GM19455 (cell line): Measurements from ENCODE around the gene CCDC90B.

Source experiments
- ATAC-seq: cut with Tn5 transposase; IDR thresholded peaks from one replicate; pipeline ENCODE4 v1.9.1; 2021; ENCODE audit not compliant: unreplicated experiment

CCDC90B gene

DNA sequence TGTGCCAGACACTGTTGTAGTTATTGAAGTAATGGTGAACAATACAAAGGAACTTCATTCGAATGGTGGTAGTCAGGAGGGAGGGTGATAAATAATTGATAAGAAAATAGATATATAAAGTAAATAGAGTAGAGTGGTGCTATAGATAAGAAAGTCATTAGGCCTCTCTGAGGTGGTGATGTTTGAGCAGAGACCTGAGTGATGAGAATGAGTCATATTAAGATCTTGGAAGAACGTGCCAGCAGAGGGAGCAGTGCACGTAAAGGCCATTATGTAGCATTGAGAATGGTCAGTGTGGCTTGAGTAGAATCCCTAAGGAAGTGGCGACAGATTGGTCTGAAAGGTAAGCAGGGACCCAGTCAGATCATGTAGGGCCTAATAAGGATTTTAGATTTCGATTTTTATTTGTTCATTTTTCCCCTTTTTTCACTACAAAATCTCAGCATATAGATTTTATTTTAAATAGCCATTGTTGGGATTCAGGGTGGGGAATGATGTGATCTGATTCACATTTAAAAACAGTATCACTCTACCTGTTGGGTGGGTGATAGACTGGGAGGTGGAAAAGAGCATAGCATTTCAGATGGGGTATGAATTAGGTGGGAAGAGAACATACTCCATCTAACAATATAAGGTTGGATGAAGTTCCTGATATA is 44.7 kb downstream of the CCDC90B start:
- peak; percentile 78 for ATAC-seq

DNA sequence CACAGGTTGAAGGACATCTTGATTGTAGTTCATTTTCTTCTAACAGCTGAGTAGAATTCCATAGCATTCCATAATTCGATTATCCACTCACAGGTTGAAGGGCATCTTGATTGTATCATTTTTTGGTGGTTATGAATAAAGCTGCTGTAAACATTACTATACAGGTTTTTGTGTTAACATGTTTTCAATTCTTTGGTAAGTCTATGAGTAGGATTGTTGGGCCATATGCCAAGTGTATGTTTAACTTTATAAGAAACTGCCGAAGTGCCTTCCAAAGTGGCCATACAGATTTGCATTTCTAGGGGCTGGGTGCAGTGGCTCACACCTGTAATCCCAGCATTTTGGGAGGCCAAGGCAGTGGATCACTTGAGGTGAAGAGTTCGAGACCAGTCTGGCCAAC is 48.1 kb downstream of the CCDC90B start:
- ATAC-seq, result no peak

DNA sequence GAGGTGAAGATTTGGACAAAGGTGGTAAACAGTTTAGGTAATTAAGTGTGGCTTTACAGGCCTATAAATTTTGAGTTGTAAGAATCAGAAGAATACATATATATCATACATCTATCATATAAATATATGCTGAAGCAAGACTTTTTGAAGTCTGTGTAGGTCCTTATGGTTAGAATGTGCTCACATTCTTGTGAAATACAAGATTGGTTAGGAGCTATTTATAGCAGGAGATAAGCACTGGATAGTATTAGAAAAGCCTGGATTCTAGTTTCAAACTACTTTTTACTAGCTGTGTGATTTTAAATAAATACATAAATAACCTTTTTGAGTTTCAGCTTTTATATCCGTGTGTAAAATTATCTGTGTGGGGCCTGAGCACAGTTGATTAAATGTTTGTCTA is 50.3 kb downstream of the CCDC90B start:
- ATAC-seq, result no peak

DNA sequence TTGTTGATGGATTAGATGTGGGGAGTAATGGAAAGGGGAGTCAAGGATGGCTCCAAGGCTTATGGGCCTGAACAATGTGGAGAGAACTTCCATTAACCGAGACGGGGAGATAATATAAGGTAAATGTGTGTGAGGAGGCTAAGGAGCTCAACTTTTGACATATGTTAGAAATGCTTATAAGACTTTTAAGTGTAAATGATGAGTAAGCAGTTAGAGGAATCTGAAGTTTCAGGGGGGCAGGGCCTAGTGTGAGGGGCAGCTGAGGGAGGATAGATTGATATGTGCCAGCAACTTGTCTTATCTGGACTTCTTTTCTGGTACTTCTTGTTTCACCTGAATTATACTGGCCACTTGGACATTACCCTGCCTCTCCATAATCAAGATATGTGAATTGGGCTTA is 62.7 kb downstream of the CCDC90B start:
- no peak for ATAC-seq

DNA sequence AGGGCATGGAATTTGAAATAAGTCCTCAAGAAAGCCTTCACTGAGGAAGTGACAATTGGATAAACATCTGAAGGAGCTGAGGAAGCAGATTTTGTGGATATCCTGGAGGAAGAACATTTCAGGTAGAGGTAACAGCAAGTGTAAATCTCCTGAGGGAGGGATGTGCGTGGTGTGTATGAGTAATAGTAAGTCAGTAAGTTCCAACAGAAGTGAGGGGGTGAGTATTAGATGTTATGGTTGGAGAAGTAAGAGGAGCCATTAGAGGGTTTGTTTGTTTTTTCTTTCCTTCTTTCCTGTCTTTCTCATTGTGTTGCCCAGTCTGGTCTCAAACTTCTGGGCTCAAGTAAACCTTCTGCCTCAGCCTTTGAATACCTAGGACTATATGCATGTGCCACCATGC is 63.7 kb downstream of the CCDC90B start:
- no peak for ATAC-seq

DNA sequence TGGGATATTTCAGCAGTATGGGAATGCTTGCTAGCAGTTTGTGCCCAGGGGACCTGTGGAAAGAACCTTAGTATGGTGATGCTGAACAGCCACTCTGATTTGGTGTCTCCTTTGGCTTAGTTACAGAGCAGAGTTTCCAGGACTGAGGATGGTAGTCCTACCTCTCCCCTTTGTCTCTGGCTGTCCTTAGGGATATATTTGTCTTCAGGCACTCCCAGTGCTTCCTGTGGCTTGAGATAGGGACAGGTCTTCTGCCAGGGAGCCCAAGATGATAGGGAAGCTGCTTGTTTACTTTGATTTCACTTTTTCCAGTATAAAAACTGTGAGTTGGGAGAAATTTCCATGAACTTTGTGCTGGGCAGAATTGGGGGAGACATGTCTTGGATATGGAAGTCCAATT is 64.5 kb downstream of the CCDC90B start:
- ATAC-seq, result no peak

DNA sequence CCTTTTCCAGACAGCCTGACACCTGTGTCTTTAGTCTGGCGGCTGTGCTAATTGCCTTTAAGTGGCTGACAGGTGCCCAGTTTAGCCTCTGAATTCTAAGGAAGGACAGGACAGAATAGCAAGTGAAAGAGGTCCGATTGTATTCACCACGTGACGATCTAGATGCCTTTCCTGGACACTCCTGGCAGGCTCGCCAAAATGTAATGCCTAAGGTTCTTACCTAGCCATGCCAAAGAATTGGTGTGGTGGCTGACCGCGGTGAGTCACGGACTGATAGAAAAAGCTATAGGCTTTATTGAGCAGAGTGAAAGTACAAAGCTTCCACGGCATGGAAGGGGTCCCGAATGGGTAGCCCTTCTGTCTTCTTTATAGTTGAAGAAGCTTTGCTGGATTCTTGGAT is 65.9 kb downstream of the CCDC90B start:
- ATAC-seq, result no peak

DNA sequence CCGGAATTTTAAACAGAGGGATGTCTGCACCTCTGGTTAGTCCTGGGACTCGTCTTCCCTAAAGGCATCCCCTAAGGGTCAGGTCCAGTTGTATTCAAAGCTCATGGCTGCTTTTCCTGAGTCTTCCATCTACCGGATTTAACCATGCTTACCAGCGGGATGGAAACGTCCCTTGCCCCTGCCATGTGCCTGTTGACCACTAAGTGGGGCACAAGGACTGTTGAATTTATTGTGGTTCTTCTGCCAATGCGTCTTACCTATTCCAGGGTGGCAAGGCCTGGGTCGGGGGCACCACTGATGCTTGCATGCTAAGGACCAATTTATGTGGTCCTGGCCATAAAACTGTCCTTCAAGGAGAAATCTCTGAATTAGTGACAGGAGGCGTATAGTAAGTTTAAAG is 67.1 kb downstream of the CCDC90B start:
- no peak for ATAC-seq
